Heart left ventricle (tissue), 13 donors: Measurements from ENCODE around the gene MLKL.

ENCODE experiments used
- CTCF ChIP-seq, 12 donors: fragments of 200-600 bp; sonication (generic) in 4 of 12; IDR thresholded peaks; one replicate each; pipeline versions ENCODE4 v1.5.0 to v1.8.0; 2018 to 2022; ENCODE audit warnings: antibody characterized with exemption in 12 of 12, mild to moderate bottlenecking in 5 of 12
- POLR2A ChIP-seq, 2 donors: fragments of 450-650 bp; IDR thresholded peaks; one replicate each; pipeline ENCODE4 v1.6.1; 2017; ENCODE audit warnings: antibody characterized with exemption in 2 of 2, mild to moderate bottlenecking in 2 of 2, moderate library complexity in 2 of 2
- donor health status: ischemic (EF 13 %, LVEDD 7.1; RV severe dilation, severe dysfunction).
- donor health status: DM: no; HTN: yes; CAD: no.
- donor health status: DM: no; HTN: no; CAD: no.
- donor health status: ischemic (EF 25% LVEDD 6.9; RV normal size, moderate dysfunction).
- donor health status: ischemic (EF 25% LVEDD 5.7; RV mildly dilated, moderate dysfunction).
- donor health status: ischemic (EF 35%, LVEDD 5.7; RV mildly dilated, moderate dysfunction).
- donor health status: nonischemic (EF 11% LVEDD 7.7; RV severe dilation, severe dysfunction).
- donor health status: DM: yes; HTN: yes; CAD: no.
- donor health status: PGD.
- donor health status: ischemic (EF 29% LVEDD 5.4; RV normal size, mild dysfunction).
- donor health status: nonischemic (EF 23%, LVEDD 6.1; RV moderate dilation, normal function).

DNA sequence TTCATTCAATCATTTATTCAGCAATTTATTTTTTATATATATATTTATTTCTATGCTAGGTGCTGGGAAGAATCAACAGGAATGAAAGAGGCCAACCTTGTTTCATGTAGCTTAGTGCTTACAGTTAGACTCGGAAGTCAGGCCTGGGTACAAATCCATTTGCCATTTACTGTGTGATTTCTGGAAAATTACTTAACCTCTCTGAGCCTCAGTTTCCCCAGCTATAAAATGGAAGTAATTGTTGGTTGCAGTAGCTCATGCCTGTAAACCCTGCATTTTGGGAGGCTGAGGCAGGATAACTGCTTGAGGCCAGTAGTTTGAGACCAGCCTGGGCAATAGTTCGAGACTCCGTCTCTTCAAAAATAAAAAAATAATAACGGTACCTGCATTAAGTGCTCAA lies 27.2 kb upstream of the MLKL start:
- TF ChIP-seq CTCF (IDR thresholded peaks at IDR 0.05): no peak
- no peak for TF ChIP-seq POLR2A (IDR thresholded peaks at IDR 0.05)
